SIG-M5 treated with dmso at 0.1 percent for 504 hours (cell line): ENCODE data around the gene ACOXL.

ENCODE experiments used
- DNase-seq: peaks from one replicate; lab custom pipeline; 2025; ENCODE audit not compliant: unreplicated experiment; lab: John Stamatoyannopoulos, UW

The ACOXL gene

DNA sequence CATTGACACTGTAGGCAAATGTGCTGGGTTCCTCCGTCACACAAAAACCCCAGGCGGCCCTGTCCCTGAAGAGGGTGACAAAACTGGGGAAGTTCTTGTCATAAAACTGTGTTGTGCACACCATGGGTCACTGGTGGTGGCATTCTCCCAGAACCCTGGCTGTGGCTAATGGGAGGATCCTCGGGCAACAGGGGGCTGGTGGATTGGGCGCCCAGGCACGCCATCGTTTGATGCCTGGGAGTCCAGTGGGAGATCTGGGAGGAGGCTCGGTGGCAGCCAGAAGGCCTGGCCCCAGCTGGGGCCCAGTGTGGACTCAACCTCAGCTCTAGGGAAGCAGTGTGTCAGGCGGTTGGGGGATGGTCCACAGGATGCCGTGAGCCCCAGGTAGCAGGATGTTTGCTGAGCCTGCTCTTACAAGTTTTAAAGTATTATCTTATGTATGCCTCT is 140.7 kb downstream of the ACOXL start:
- no peak for DNase-seq

DNA sequence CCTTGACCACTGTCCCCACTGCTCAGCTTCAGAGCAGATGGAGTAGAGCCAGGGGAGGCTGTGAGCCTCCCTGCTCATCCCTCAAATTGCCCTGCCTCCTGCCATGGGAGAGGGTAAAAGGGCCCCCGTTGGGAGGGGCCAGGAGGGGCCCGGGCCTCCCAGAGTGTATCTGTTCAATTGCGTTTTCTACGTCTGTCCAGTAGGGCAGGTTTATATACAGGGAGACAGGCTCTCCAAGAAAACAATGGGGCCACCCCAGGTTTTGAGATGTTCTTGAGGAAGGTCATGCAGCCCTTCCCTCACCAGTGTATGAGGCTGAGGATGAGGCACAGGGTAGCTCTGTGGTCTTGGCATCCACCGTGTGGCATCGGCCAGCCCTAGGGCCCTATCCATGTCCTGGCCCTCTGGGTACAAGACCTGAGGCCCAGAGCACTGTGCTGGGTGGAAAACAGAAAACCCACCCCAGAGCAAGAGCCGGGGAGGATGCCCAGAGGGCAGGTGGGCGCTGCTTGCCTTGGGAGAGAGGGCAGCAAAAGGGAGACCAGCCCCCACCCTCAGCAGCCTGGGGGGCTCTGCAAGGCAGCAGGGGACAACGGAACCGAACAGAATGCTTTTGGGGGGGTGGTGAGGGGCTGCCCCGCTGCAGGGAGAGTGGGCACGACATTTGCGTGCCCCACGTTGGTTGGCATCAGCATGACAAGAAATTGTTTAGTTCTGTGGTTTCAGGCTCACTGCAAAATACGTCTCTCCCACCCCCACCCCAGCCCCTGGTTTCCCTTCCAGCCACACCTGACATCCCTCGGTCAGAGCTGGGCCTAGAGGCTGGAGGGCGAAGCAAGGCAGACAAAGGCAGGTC is 141.5 kb downstream of the ACOXL start:
- DNase-seq: no peak

DNA sequence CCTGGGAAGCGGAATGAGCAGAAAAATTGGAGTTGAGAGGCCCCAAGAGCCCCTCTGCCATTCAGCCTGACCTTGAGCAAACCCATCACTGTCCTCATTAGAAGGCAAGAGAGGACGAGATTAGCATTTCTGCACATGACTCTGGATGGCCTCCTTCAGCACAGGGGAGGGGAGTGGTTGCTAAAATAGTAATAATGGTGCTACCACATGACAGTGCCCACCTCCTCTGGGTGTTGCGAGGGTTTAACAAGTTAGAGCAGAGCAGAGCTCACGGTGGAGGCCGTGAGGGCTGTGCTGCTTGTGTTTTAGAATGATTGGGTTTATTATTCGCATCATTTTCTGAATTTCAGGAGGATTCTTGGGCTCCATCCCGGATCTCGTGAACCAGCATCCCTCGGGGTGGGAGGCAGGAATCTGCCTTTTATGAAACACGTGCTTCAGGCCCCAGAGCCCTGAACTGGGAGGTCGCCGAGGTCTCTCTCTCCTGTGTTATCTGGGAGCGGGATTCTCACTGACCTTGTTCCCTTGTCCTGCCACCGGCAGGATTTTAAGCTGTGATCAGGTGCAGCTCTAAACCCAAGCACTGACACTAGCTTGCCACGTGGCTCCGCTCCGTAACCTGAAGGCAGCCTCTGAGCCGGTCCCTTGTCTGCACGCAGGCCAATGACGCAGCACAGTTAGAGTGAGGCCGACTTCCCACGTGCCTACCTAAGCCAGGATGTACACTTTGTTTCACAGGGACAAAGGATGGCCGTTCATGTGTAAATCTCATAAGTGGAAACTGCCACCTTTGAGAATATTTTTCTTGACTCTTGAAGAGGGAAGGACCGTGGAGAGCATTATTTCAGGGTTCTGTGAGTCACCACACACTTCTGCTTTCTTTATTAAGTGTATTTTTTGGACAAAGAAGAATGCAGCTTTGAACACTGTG is 142.3 kb downstream of the ACOXL start:
- peak; percentile 88 for DNase-seq

DNA sequence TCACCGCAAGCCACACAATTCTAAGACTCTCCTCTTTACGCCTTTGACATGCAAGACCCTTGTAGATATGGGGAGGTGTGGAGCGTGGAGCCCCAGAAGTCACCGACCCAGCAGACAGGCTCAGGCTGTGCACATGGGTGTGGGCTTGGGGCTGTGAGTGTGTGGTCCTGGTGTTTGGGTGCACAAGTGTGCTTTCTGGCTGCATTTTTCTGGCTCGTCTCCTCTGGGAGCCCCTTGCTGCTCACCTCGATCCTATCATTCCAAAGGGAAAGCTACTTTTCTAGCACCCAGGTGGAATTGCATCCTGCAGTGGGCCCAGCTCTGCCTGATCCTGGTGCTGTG is 143.0 kb downstream of the ACOXL start:
- DNase-seq: no peak

DNA sequence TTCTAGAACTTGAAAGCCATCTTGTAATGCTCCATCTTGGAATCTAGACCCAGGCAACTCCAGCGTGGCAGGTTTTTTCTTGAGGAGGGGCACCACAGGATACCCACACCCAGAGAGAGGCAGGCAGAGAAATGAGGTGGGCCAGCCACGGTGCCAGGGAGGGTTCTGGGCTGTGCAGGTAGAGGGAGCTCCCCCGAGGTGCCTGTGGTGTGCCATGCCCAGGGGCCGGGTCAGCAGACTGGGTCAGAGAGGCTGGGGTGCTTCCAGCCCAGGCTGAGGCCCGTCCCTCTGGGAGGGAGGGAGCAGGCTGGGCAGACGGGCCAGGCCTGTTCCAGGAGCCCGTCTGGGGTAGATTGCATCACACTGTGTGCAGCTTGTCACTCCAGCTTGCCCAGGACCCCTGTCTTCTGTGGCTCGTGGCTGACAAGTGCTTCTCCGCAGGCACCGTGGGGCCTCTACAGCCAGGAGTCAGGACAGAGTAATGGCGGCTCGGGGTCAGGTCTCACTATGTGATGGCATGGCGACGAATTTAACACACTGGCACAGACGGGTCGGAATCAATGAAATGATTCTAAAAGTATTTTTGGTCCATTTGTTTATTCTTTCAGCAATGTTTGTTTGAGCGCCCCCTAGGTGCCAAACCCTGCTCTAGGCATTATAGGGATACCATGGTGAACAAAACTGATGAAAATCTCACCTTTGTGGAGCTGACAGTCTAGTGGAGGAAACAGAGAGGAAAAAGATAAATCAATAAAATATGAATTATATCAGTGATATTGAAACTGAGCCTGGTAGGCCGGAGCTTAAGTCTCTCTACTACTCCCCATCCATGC is 144.0 kb downstream of the ACOXL start:
- DNase-seq: no peak

DNA sequence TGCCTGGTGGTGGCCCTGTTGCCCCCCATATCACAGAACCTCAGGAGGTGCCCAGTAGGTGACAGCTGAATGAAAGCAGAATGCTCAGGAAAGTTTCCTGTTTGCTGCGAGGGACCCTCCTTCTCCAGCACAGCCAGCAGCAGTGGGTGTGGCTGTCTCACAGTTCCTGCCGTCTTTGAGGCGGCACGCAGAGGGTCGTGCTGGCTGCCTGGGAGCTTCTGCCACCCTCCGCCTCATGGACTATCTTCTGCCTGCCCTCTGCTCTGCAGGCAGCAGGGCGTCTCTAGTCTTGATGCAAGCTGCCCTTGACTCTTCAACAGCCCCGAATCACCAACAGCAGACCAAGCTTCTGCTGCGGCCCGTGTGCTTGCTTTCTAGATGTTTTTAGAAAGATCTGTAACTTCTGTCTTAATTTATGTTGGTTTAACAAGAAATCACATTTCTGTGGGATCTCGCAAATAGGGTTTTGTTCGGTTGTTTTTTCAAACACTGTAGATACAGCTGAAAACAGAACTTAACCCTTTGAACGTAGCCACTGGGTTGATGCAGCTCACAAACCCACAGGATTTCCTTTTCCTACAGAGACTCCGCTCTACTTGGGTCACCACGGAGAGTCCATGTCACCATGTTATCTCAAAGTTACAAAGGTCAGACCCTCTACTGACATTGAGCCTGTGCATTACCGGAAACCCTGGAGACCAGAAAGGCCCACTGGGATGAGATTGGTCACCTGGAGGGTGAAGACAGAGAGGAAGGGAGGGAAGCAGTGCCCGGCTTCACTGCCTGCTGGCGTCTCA is 144.9 kb downstream of the ACOXL start:
- no peak for DNase-seq

DNA sequence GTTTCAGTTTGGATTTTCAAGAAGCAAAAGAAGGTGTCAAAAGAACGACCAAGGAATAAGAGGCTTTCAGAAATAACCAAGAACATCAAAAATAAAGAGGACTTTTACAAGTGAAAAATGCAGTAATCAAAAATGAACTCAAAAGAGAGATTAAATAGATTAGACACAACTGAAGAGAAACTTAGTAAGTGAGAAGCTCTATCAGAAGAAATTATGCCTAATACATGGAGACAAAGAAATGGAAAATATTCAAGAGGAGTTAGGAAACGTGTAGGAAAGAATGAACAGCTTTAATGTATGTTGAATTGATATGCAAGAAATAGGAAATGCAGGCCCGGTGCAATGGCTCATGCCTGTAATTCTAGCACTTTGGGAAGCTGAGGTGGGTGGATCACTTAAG is 145.8 kb downstream of the ACOXL start:
- DNase-seq: no peak

DNA sequence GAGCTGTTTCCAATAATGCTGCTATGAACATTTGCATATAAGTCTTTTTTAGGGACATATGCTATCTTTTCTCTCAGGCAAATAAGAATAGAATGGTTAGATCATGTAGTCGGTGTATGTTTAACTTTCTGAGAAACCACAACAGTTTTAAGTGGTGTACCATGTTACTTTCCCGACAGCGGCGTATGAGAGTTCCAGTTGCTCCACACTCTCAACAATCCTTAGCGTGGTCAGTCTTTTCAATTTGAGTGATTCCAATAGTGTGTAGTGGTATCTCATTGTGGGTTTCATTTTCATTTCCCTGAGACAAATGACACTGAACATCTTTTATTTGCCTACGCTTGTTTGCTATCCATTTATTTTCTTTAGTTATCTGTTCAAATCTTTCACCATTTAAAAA is 149.5 kb downstream of the ACOXL start:
- no peak for DNase-seq

DNA sequence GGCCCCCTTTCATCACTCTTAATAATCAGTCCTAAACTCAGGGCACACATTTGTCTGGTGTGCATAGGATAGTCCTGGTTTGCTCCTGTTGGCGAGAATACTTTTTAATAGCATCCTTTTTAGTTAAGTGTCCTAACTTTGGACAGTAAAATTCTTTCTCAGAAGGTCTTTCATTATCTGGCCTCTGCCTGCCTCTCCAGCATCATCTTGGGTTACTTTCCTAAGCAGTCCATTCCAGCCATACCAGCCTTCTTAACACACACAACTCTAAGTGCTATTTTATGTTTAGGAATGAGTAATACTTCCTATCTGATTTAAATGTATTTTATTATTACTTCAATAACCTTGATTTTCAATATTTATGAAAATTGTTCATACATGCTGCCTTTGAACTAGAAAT is 151.0 kb downstream of the ACOXL start:
- DNase-seq: no peak

DNA sequence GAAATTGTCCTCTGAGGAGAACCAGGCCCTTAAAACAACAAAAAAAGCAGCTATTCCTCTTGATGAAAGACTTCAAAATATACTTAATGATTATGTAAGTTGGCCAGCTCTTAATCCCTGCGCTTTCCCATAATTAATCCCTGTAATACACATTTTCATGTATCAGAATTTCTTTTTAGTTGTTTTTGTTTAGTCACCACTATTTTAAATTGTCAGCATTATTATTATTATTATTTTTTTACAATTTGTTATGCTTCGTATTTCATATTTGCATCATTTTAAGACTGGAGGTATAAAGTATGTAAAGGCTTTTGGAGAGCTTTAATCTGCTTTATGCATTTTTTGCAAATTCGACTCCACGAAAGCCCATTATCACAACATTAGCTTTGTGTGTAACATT is 152.9 kb downstream of the ACOXL start:
- DNase-seq: no peak

DNA sequence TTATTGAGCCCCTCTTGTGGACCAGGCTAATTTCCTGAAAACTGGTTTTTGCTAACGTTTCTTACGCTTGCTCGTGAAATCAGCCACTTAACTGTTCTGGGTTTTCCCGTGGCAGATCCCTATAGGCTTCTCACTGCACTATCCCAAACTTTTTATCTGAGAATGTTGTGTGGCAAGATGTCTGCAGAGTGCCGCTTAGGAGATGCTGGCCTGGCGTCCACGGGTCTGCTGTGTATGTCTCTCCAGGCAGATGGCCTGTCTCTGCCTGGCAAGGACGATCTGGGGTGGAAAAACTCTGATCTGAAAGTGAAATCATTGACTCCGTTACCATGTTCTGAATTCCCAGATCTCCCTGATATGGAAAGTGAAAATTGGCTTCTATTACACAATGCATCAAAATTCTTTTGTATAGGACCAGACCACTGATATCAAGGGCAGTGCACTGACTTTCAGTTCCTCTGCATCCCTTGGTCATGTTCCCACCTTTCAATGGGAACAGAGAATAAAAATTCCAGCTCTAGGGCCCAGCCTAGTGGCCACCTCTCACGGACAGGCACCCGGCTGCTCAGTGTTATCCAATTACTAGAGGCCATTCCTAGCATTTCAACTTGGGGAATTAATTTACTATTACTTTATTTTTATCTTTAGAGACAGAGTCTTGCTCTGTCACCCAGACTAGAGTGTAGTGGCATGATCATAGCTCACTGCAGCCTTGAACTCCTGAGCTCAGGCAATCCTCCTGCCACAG is 154.6 kb downstream of the ACOXL start:
- no peak for DNase-seq

DNA sequence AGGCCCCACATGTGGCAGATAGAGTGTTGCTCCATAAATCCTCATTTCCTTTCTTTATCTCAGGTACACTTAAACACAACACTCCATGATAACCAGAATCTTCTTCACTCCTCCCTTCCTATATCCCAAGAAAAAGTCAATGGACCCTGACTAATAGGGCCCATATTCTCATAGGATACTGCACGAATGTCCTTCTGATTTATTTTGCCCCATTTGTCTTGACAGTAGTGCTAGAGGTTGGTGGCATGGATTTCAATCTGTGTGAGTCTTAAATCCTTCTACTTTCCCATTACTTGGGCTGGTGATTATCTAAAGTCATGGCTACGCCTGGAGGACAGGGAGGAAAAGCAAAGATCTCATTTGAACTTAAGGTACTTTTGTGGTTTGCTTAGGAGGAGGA is 156.0 kb downstream of the ACOXL start:
- no peak for DNase-seq

DNA sequence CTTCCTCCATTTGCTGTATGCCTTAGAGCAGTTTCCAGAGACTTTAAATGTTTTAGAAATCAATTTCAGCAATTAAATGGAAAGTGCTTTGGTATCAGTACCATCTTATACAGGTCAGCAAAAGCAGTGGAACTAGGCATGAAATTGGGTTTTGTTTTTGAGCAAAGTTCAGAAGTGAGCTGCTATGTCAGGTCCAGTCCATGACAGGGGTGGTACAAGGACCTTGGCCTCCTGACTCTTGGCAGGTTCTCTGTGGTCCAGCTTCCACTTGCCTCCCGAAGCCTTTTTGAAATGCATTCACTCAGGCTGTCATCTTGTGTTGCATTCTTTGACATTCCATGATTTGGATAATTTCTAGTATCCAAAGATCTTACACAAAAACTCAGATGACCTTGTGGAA is 159.3 kb downstream of the ACOXL start:
- no peak for DNase-seq

DNA sequence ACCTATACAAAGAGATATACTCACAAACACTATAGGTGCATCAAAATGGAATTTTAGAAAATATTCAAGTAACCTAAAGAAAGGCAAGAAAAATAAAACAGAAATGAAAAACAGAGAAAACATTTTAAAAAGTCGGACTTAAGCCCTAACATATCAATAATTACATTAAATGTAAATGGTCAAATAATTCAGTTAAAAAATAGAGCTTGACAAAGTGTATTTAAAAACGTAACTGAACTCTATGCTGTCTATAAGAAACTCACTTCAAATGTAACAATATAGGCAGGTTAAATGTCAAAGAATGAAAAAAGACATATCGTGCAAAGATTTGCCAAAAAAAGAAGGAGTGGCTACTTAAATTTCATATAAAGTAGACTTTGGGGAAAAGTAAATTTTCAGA is 163.9 kb downstream of the ACOXL start:
- no peak for DNase-seq

DNA sequence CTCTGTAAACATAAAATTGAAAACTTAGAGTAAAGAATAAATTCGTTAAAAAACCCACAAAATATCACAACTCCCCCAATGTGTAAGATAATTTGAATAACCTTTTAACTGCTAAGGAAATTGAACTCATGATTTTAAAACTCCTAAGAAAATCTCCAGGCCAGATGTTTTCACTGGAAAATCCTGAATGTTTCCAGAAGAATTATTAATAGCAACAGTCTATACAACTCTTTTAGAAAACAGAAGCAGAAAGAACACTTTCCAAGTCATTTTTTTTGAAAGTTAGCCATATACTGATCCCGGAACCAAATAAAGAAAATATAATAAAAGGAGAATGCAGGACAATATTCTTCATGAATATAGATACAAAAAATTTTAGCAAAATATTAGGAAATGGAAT is 165.6 kb downstream of the ACOXL start:
- no peak for DNase-seq

DNA sequence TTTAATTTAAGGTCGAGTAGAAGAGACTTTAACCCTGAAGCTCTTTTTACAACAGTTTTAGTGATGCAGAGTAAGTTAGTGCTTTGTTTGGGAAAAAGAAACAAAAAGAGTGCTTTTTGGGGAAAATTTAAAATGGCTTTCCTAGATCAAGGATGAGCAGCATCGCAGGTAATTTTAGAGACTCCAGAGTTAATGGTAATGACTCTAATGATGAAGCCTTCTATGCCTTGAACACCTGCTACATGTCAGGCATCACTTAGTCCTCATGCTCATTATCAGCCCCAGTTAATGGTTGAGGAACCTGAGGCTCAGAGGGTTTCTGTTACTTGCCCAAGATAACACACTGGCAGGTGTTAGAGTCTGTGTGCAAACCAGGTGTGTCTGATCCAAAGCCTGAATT is 167.8 kb downstream of the ACOXL start:
- no peak for DNase-seq

DNA sequence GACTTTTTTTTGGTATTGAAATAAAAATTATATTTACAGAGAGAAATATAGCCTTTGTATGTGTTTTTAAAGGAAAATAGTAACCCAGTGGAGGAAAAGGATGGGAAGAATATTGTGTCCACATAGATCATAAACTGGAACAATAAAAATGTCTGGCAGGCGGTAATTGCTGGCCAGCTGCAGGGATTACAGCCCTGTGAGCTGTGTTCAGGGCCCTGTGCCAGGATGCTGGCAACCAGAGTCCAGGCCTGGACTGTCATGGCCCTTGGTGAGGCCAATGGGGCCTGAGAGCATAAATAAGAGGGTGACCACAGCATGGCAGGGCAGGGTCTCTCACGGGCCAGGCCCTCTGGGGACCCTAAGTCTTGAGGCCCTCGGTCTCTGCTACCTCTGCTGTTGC is 171.2 kb downstream of the ACOXL start:
- DNase-seq: no peak

DNA sequence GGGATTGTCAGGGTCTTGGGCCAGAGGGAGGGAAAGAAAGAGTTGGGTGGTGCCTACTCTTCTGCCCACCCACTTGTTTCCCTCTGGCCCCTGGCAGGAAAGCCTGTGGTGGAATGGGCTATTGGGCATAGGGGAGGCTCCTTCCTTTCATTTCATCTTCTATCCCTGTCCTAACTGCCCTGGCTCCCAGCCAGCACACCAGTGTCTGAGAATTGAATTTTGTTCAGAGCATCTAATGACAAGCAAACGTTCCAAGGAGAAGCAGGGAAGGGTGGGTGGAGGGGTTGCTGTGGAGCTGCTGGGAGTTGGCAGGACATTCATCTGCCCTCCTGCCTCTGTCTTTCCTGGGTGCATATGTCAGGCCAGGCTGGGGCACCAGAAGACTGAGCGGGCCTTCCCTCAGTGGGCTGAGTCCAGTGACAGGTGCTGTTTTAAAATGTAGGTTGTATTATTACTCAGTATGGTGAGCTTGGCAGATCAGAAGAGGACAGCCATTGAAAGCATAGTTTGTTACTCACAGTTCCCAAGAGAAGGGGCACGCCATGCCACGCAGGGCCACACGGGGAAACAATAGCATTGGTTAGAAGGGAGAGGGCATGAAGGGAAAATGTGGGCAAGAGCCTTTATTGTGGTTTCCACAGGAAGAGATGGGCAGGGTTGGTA is 171.9 kb downstream of the ACOXL start:
- no peak for DNase-seq

DNA sequence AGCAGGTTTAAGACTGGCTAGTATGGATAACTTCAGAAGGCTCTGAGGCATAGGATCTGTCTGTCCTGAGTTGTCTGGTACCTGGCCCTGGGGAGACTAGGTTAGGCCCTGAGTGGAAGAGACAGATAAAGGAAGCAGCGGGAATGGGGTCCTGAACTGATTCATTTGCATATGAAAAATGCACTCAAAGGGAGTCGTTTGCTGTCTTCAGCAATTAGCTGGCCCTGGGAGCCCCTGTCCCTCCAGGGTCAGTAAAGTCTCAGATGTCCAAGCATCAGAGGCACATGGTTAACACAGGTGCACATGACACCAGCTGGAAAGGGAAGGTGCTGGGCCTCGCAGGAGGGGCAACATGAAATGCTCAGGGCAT is 172.4 kb downstream of the ACOXL start:
- DNase-seq: no peak
